ENCODE data around the gene WDTC1.

Gene WDTC1

DNA sequence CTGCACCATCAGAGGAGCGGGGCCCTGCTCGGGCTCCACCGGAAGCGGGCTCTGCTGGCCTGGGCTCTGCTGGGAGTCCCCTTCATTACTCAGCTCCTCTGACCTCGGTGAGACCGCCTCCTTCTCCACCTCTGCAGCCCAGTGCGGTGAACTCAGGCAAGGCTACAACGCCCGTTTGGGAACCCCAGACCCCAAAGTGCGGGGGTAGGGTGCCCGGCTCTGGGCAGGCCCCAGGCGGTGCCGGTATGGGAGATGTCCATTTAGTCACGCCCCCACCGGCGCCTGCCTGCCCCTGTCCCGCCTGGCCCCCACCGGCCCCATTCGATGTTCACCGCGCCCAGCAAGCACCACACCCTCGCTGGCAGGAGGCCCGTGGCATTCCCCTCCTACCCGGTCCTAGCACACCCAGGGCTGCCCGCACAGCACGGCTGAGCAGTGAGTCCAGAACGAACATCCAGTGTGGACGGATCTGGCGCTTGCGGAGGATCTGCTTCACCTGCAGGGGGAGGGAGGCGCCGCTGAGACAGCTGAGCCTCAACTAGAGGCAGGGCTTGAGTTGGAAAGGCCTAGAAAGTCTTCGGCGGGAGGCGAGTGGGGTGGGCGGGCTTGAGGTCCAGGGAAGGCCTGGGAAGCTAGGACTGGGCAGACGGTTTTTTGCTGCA is 122.3 kb downstream of the WDTC1 start:
- Histone ChIP-seq H4K20me1 (ENCODE audit: insufficient read depth, low read length) (no peaks in the 10 kb centered on the region), H3K27me3 (ENCODE audit: low read depth, low read length) (peaks cover 6% of the 10 kb centered on the region; the same call in 1 of the 2 replicates), H3K79me2 (ENCODE audit: low read length) (no peaks in the 10 kb centered on the region), H2AFZ (ENCODE audit: low read depth, low read length) (peak overlapping the region; percentile 90), H3K9me3 (ENCODE audit: insufficient read depth, low read length) (no peaks in the 10 kb centered on the region), H3K36me3 (replicated peaks; ENCODE audit: low read depth, low read length) (no peaks in the 10 kb centered on the region), H3K4me2 (ENCODE audit: low read length) (peak overlapping the region; percentile 100), H3K9ac (ENCODE audit: low read length) (peak overlapping the region; percentile 77), H3K4me3 (ENCODE audit: low read length) (peak overlapping the region; percentile 97), H3K27ac (ENCODE audit: low read length) (0 out of 2 replicates have a peak overlapping the region, but pooled peaks have one; percentile 15), H3K4me1 (ENCODE audit: low read length) (peaks cover 21% of the 10 kb centered on the region)
- TF ChIP-seq, protein P1, sequence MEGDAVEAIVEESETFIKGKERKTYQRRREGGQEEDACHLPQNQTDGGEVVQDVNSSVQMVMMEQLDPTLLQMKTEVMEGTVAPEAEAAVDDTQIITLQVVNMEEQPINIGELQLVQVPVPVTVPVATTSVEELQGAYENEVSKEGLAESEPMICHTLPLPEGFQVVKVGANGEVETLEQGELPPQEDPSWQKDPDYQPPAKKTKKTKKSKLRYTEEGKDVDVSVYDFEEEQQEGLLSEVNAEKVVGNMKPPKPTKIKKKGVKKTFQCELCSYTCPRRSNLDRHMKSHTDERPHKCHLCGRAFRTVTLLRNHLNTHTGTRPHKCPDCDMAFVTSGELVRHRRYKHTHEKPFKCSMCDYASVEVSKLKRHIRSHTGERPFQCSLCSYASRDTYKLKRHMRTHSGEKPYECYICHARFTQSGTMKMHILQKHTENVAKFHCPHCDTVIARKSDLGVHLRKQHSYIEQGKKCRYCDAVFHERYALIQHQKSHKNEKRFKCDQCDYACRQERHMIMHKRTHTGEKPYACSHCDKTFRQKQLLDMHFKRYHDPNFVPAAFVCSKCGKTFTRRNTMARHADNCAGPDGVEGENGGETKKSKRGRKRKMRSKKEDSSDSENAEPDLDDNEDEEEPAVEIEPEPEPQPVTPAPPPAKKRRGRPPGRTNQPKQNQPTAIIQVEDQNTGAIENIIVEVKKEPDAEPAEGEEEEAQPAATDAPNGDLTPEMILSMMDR (IDR thresholded peaks at IDR 0.05; ENCODE audit: low read depth, low read length) = no peak
- TF ChIP-seq EZH2phosphoT487 (IDR thresholded peaks at IDR 0.05; ENCODE audit: low read depth) = no peak

DNA sequence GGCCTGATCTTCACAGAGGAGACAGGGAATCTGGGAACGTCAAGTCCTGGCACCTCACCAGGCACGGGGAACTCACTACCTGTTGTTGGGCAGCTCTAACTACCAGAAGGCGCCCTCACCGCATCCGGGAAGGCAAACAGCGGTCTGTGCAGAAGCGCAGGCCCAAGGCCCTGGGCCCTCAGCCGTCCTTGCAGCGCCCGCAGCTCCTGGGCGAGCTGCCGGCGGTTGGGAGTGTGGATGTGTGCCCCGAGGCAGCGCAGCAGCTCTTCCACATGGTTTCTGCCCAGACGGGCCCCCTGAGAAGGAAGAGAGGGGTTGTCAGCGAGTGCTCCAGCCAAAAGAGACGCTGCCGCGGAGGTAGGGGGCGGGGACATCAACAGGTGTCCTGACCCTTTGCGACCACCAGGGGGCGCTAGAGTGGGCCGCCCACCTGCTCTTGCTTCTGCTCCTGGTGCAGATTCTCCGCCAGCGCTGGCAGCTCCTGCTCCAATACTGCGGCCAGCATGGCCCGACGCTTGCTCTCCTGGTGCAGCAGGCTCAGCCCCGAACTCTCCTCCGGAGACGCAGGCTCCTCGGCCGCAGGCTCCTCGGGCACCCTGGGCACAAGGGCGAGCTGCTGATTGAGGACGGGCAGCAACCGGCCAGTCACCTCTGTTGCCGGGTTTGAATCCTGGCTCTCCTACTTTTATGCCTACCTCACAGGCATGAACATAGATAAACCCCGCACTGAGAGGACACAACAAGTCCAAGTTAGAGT is 123.0 kb downstream of the WDTC1 start:
- H3K4me1 ChIP-seq (ENCODE audit: low read length) = peaks cover 21% of the 10 kb centered on the region
- peak overlapping the region; percentile 97 for H3K4me3 ChIP-seq (ENCODE audit: low read length)
- no peaks in the 10 kb centered on the region for H3K79me2 ChIP-seq (ENCODE audit: low read length)
- peak overlapping the region; percentile 100 for H3K4me2 ChIP-seq (ENCODE audit: low read length)
- no peaks in the 10 kb centered on the region for H3K36me3 ChIP-seq (replicated peaks; ENCODE audit: low read depth, low read length)
- 0 out of 2 replicates have a peak overlapping the region, but pooled peaks have one; percentile 15 for H3K27ac ChIP-seq (ENCODE audit: low read length)
- no peaks in the 10 kb centered on the region for H4K20me1 ChIP-seq (ENCODE audit: insufficient read depth, low read length)
- peak overlapping the region; percentile 77 for H3K9ac ChIP-seq (ENCODE audit: low read length)
- H3K27me3 ChIP-seq (ENCODE audit: low read depth, low read length) = peaks cover 6% of the 10 kb centered on the region; the same call in 1 of the 2 replicates
- H3K9me3 ChIP-seq (ENCODE audit: insufficient read depth, low read length) = no peaks in the 10 kb centered on the region
- TF ChIP-seq, protein P1 (IDR thresholded peaks at IDR 0.05; ENCODE audit: low read depth, low read length) = peak; percentile 70
- no peak for TF ChIP-seq EZH2phosphoT487 (IDR thresholded peaks at IDR 0.05; ENCODE audit: low read depth)
- H2AFZ ChIP-seq (ENCODE audit: low read depth, low read length) = peak overlapping the region; percentile 90

Data from OCI-LY3 (cell line).